Measurements from ENCODE around the gene TOP3B.

- TF ChIP-seq CTCF (IDR thresholded peaks at IDR 0.05; ENCODE audit: low read depth, low read length, poor library complexity, severe bottlenecking) (no peak), EZH2phosphoT487 (IDR thresholded peaks at IDR 0.05; ENCODE audit: borderline replicate concordance, low read length) (no peak)
These were observed 40.7 kb downstream of the TOP3B start for GRCh38 chr22:21941921-21942320.

Measured in DOHH2 (cell line).